Measurements from ENCODE around the gene ELMO1. TPM values are rescaled to one million over a fixed set of nuclear protein-coding genes. Genes with fewer than 3 reads are reported as not detected.

The ELMO1 gene
- polyA plus RNA-seq, 3 donors = 11.0 to 14.4 (median 13.3) TPM

- DNase-seq (ENCODE audit: low read depth in 3 of 3, low spot score in 2 of 3) = no peak
Measured at GRCh38 chr7:37352251-37352880, 96.3 kb downstream of the ELMO1 start.

- no peak for DNase-seq (ENCODE audit: low read depth in 3 of 3, low spot score in 2 of 3)
Measured at GRCh38 chr7:37351716-37352115, 96.9 kb downstream of the ELMO1 start.

- DNase-seq (ENCODE audit: low read depth in 3 of 3, low spot score in 2 of 3) = no peak
Measured at GRCh38 chr7:37349979-37350590, 98.6 kb downstream of the ELMO1 start.

DNA sequence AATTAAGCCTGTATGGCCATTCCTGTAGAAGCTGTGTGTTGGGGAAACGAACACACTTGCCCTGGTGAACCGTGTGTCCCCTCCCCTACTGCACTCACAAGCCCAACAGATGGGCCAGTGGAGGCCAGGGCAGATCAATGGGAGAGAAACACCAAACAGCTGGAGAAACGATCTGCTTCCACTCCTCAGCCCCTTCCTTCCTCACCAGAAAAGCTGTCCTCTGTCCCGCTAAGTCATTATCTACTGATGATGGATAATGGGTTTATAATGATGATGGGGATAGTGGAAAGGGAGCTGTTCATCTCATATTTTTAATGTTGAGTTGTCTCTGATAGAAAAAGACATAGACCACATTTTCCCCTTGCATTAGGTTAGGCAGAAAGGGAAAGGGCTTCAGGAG, 99.7 kb downstream of the ELMO1 start:
- DNase-seq (ENCODE audit: low read depth in 3 of 3, low spot score in 2 of 3) = no peak

GRCh38 chr7:37346761-37347160, 101.9 kb downstream of the ELMO1 start:
- DNase-seq (ENCODE audit: low read depth in 3 of 3, low spot score in 2 of 3) = no peak

DNA sequence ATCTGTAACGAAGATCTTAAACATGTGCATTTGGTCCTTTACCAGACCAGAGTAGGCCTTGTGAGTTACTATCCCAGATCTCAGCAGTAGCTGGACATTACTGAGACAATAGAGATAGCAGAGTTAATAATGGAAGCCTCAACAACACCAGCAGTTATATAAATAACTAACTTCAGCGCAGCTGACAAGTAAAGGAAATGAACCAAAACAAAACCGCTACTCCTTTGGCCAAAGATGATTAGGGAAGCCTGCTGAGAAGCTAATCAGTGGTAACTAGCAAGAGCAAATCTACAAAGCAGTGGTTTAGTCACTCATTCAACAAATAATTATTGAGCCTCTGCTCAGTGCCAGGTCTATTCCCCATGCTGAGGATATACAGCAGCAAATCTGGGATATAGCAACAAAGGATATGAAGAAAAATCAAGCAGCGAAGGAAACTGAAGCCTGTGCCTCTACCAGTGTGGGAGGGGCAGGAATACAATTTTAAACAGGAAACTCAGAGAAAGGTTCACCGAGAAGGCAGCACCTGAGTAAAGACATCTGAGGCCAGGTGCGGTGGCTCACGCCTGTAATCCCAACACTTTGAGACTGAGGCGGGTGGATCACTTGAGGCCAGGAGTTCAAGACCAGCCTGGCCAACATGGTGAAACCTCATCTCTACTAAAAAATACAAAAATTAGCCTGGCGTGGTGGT, 103.6 kb downstream of the ELMO1 start:
- DNase-seq (ENCODE audit: low read depth in 3 of 3, low spot score in 2 of 3) = no peak

GRCh38 chr7:37342688-37343471, 105.8 kb downstream of the ELMO1 start:
- DNase-seq (ENCODE audit: low read depth in 3 of 3, low spot score in 2 of 3) = no peak

- DNase-seq (ENCODE audit: low read depth in 3 of 3, low spot score in 2 of 3) = no peak
Measured at GRCh38 chr7:37342176-37342687, 106.4 kb downstream of the ELMO1 start.

DNA sequence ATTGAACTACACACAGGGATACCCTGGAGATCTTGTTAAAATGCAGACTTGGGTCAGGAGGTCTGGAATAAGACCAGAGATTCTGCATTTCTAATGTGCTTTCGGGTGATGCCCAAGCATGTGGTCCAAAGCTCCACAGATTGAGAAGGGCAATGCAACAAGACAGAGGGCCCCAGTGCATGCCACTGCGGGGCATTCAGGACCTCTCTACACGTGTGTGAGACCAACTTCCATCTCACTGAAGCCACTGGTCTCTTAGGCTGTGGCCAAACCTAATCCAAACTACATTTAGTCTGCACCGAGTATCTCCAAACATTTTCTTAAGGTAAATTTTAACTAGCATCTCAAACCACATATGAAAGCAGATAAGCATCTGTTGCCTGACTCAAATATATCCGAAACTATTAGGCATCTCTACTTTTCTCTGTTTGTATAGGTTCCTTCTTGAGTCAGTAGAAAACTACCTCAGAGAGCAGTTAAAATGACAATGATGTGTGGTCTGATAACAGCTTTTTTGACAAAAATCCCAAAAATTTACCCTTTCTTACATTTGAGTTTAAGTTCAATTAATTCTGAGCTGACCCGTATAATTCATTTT, 107.5 kb downstream of the ELMO1 start:
- no peak for DNase-seq (ENCODE audit: low read depth in 3 of 3, low spot score in 2 of 3)

- no peak for DNase-seq (ENCODE audit: low read depth in 3 of 3, low spot score in 2 of 3)
Measured at GRCh38 chr7:37338966-37339365, 109.7 kb downstream of the ELMO1 start.

DNA sequence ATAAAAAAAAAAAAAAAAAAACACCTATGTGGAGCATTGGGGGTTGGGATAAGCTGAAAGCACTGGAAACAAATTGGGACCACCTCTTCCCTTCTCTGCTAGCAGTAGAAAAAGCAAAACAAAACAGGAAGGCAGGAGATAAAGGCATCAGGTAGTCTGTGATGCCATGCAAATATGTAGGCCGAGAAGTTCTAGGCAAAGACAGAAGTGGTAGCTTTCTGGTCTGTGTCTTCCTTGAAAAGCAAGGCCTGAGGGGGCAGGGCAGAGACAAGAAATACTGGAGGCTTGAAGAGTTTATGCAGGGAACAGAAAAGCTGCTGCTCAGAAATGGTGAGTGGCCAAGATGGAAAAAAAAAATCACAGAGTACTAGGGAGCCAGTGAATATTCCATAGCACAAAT, 111.1 kb downstream of the ELMO1 start:
- DNase-seq (ENCODE audit: low read depth in 3 of 3, low spot score in 2 of 3) = no peak

GRCh38 chr7:37336259-37336658, 112.4 kb downstream of the ELMO1 start:
- no peak for DNase-seq (ENCODE audit: low read depth in 3 of 3, low spot score in 2 of 3)

DNA sequence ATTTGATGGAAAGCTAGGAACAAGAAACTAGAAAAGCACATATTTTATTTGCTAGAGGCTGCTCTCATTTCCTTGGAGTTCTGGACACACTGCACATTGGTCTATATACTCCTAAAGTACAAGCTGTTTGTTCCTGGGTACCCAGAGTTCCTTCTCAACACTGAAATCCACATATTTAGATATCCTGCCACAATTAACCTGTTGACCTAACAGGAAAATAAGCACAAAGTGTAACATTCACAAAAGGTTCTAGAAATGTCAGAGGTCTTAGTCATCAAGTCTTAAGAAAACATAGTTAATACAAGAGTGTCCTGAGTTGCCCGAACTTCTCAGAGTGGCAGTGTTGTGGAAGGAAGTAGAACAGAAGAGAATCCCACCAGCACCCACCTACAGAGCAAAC, 115.6 kb downstream of the ELMO1 start:
- DNase-seq (ENCODE audit: low read depth in 3 of 3, low spot score in 2 of 3) = no peak

DNA sequence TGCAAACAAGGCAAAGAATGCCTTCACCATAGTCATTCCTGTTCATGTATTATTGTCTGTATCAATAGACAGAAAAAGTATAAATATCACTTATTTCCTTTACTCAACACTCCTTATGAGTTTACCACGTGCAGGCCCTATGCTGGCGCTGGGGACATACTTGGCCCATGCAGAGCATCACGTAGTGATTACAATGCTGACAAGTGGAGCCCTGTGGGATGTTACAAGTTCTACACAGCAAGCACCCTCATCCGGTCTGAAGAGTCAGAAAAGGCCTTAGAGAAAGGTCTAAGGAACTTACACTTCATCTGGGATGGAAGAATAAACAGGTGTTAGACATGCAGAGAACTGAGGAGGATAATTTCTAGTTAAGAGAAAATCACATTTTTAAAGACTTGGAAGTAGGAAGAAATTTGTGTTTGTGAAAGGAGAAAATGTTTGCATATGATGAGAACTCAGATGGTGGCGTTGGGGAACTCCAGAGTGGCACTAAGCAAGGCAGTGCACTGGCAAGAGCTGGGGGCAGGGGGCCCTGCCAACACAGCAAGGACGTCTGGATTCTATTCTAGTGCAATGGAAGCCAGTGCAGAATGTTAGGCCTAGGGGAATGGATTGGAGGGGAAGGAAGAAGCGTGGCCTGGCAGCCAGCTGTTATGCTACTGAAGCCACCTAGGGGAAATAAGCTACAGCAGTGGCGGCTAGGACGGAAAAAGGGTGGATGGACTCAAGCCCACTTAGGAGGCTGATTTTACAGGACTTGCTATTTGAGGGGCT, 116.2 kb downstream of the ELMO1 start:
- DNase-seq (ENCODE audit: low read depth in 3 of 3, low spot score in 2 of 3) = no peak

DNA sequence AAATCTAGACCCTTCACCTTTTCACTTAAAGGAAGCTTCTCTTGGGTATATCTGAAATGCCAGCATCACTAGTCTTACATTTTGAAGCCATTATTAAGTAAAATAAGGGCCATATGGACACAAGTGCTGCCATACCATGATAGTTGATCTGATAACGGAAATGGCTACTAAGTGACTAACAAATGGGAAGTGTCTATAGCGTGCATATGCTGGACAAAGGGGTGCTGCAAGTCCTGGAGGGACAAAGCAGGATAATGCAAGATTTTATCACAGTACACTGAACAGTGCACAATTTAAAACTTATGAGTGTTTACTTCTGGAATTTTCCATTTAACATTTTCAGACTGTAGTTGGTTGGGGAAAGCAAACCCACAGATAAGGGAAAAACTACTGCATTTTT, 117.9 kb downstream of the ELMO1 start:
- DNase-seq (ENCODE audit: low read depth in 3 of 3, low spot score in 2 of 3) = no peak

- DNase-seq (ENCODE audit: low read depth in 3 of 3, low spot score in 2 of 3) = no peak
Measured at GRCh38 chr7:37329940-37330339, 118.7 kb downstream of the ELMO1 start.

GRCh38 chr7:37327288-37327687, 121.4 kb downstream of the ELMO1 start:
- no peak for DNase-seq (ENCODE audit: low read depth in 3 of 3, low spot score in 2 of 3)

- no peak for DNase-seq (ENCODE audit: low read depth in 3 of 3, low spot score in 2 of 3)
Measured at GRCh38 chr7:37323966-37324365, 124.7 kb downstream of the ELMO1 start.

- DNase-seq (ENCODE audit: low read depth in 3 of 3, low spot score in 2 of 3) = no peak
Measured at GRCh38 chr7:37322831-37323230, 125.8 kb downstream of the ELMO1 start.

DNA sequence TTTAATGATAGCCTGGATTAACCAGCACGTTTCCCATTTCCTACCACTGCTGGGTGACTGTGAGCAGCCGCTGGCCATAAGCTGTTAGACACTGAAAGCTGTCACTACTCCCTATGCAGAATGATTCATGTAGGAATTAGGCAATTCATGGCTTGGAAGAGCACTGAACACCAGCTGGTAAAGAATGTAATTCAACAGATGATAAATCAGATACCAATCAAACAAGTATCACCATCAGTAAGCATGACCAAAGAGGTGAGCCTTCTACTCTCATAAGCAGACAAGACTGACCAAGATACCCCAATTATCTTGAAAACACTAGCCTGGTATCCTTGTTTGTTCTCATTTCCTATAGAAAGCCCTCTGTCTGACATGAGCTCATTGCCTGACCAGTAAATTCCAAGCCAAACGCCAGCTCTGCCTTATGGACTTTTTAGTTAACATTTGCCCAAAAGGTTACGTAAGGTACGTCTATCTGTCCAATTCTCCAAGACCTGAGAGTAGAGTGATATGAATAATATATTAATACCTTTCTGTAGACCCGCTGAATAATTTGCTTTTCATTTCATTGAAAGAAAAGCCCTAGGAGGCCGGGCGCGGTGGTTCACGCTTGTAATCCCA, 127.7 kb downstream of the ELMO1 start:
- DNase-seq (ENCODE audit: low read depth in 3 of 3, low spot score in 2 of 3) = no peak

All from right renal cortex interstitium (tissue), 3 donors.